CD4-positive, alpha-beta T cell treated with Interleukin-6 for 4 hours (primary cell): ENCODE results near the gene C17orf107.

Experiments
- DNase-seq: peaks from one replicate; pipeline ENCODE4 v3.0.0-alpha.2; 2020; ENCODE audit warnings: mixed read lengths

C17orf107 gene

DNA sequence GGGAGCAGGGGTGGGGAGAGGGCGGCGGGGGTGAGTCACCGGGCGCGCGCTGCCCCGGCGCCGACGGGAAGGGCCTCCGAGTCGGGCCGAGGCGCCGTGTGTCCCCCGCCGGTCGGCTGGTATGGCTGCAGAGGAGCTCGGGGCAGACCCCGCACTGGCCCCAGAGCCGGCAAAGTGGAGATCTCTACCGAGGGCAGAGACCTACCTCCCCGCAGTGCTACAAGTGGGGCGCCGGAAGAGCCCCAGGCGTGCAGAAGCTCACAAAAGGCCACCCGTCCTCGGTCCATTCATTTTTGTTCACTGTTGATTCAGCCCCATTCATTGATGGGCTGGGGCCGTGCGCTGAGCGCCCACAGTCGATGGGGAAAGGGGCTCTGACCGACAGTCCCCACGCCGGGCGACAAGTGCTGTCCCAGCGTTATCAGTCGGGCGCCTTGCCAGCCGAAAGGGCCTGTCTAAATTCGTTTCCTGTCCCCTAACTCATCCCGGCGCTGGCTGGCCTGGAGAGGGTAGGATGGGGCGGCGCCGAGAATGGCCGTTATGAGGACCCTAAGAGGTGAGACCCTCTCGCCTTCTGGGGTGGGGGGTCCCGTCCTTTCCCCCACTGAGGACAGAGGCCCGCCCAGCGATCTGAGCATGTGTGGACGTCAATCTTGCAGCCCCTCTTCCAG lies 50.9 kb downstream of the C17orf107 start:
- DNase-seq: peak; percentile 72

DNA sequence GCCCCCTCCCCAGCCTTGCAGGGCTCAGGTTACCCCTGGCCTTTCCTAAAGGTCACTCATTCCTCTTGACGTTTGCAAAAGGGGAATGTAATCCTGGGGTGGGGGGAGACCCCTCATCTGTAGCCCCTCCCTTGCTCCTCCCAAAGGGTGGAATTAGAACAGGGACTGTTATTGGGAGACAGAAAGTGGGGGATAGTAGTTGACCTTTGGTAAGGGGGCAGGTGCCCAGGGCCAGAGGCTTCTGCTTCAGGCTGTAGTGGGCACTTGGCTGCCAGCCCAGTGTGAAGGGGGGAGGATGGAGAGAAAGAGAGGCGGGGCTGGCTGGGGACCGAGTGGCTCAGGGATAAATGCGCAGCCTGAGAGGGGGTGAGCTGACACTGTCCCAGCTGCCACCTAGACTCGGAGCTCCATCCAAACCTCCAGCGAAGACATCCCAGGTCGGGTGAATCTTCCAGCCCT lies 51.4 kb downstream of the C17orf107 start, which contains the start of gene ENO3:
Gene ENO3, plus strand, starts transcription at position 374 of the 459 bp plus-strand sequence. CDS start 711 bp downstream, outside the sequence.
- DNase-seq: no peak

DNA sequence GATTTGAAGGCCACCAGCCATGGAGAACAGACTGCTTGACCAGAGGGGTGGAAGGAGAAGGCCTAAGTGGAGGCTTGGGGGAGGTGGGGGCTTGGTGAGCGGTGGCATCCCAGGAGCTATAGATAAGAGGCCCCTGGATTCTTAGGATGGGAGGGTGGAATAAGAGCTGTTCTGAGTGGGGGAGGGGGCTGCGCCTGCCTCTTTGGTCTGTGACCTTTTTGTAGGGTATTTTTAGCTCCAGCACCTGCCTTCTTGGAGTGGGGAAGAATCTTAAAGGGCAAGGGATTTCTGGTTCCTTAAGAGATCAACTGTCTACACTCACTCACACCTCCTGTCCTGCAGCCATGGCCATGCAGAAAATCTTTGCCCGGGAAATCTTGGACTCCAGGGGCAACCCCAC lies 52.1 kb downstream of the C17orf107 start:
- DNase-seq: no peak
